Esophagus squamous epithelium (tissue), 5 donors: Measurements from ENCODE around the gene SKAP1. TPM values are rescaled to one million over a fixed set of nuclear protein-coding genes. Genes with fewer than 3 reads are reported as not detected.

Experiments used
- DNase-seq: peaks from one replicate; lab custom pipeline; 2025; lab: John Stamatoyannopoulos, UW
- H3K27ac ChIP-seq, 4 donors: fragments of 200-600 bp; sonication (generic); one replicate each; pipeline ENCODE4 v1.5.1; 2016 to 2019; ENCODE audit warnings: mild to moderate bottlenecking in 1 of 4
- H3K27me3 ChIP-seq, 4 donors: fragments of 200-600 bp; sonication (generic); 1 replicate in 3 of 4; 2 replicates in 1 of 4; pipeline versions ENCODE4 v1.5.1 to v1.6.0; 2017 to 2021; ENCODE audit warnings: antibody characterized with exemption in 1 of 4
- H3K36me3 ChIP-seq, 3 donors: fragments of 200-600 bp; sonication (generic); one replicate each; pipeline ENCODE4 v1.5.1; 2016 to 2019
- H3K4me1 ChIP-seq, 3 donors: fragments of 200-600 bp; sonication (generic); one replicate each; pipeline ENCODE4 v1.5.1; 2017 to 2019
- H3K4me3 ChIP-seq, 4 donors: fragments of 200-600 bp; sonication (generic); 1 replicate in 3 of 4; 2 replicates in 1 of 4; pipeline ENCODE4 v1.5.1; 2016 to 2019; ENCODE audit warnings: mild to moderate bottlenecking in 2 of 4, moderate library complexity in 1 of 4
- H3K9me3 ChIP-seq, 3 donors: fragments of 200-600 bp; sonication (generic); one replicate each; pipeline ENCODE4 v1.5.1; 2016 to 2019
- POLR2A ChIP-seq, 4 donors: fragments of 450-650 bp; IDR thresholded peaks; one replicate each; pipeline ENCODE4 v1.6.1; 2017; ENCODE audit warnings: antibody characterized with exemption in 4 of 4, mild to moderate bottlenecking in 4 of 4, moderate library complexity in 3 of 4
- WGBS, 2 donors: methylation state at CpG; one replicate each; pipeline ENCODE4 v1.1.5; 2018; 5-methylcytosine and 5-hydroxymethylcytosine counted together
- intact Hi-C: fragments of 100-400 bp; cut with DNase I; formaldehyde crosslinking; loops from one replicate; pipeline ENCODE4 v1.15.0; 2022
- total RNA-seq, 4 donors: library from RNA; depleted of rRNA; stranded (reverse); fragments of >200 nt; gene quantifications; one replicate each; pipeline ENCODE4 v1.1.0, GENCODE V29; 2016
- TF ChIP-seq, protein P1 (sequence below), 6 experiments: fragments of 450-650 bp in 4 of 6; fragments of 200-600 bp in 2 of 6; sonication (generic) in 2 of 6; IDR thresholded peaks; one replicate each; pipeline ENCODE4 v1.5.1; 2016 to 2019; ENCODE audit warnings: antibody characterized with exemption in 6 of 6, mild to moderate bottlenecking in 4 of 6, moderate library complexity in 4 of 6
- donor health status: DM: yes; HTN: yes; CAD: no.

SKAP1 gene
- total RNA-seq, 4 donors from 2014 or later: 0.83 to 5.1 (median 3.4) TPM; not detected in 1

DNA sequence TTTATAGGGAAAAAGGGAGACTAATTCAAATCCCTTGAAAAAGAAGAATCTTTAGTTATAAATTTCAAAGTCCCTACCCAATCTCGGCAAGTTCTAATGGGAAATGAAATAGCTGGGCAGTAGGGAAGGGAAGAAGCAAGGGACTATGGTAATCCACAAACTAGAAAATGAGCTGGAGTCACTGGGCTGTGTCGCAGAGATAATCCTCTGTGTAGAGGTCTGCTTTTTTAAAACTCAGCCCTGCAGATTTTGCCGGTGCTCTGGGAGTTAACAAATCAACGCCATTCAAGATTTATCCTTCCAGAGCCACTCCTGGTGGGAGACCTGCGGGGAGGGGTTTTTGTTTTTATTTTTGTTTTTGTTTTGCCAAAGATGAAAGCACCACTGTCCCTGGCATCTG, 301.6 kb downstream of the SKAP1 start:
- H3K4me3 ChIP-seq: no peak overlapping the region
- H3K27me3 ChIP-seq: no peaks in the 10 kb centered on the region
- peaks cover 0 to 19% (median 3%) of the 10 kb centered on the region in 3 donors for H3K4me1 ChIP-seq
- H3K9me3 ChIP-seq: no peaks in the 10 kb centered on the region
- TF ChIP-seq, protein P1, sequence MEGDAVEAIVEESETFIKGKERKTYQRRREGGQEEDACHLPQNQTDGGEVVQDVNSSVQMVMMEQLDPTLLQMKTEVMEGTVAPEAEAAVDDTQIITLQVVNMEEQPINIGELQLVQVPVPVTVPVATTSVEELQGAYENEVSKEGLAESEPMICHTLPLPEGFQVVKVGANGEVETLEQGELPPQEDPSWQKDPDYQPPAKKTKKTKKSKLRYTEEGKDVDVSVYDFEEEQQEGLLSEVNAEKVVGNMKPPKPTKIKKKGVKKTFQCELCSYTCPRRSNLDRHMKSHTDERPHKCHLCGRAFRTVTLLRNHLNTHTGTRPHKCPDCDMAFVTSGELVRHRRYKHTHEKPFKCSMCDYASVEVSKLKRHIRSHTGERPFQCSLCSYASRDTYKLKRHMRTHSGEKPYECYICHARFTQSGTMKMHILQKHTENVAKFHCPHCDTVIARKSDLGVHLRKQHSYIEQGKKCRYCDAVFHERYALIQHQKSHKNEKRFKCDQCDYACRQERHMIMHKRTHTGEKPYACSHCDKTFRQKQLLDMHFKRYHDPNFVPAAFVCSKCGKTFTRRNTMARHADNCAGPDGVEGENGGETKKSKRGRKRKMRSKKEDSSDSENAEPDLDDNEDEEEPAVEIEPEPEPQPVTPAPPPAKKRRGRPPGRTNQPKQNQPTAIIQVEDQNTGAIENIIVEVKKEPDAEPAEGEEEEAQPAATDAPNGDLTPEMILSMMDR (IDR thresholded peaks at IDR 0.05): no peak
- no peak for TF ChIP-seq POLR2A (IDR thresholded peaks at IDR 0.05)
- 59 to 63% methylated on average over 5 of the region's 5 CpGs for WGBS, 2 donors
- peaks cover 0 to 27% (median 0%) of the 10 kb centered on the region in 3 donors for H3K36me3 ChIP-seq
- intact Hi-C loops: loop anchor here (5.0 kb wide), 1 partner anchor 101 kb away; no protein-coding TSS in a partner anchor
- no peak overlapping the region for H3K27ac ChIP-seq
- DNase-seq: no peak

DNA sequence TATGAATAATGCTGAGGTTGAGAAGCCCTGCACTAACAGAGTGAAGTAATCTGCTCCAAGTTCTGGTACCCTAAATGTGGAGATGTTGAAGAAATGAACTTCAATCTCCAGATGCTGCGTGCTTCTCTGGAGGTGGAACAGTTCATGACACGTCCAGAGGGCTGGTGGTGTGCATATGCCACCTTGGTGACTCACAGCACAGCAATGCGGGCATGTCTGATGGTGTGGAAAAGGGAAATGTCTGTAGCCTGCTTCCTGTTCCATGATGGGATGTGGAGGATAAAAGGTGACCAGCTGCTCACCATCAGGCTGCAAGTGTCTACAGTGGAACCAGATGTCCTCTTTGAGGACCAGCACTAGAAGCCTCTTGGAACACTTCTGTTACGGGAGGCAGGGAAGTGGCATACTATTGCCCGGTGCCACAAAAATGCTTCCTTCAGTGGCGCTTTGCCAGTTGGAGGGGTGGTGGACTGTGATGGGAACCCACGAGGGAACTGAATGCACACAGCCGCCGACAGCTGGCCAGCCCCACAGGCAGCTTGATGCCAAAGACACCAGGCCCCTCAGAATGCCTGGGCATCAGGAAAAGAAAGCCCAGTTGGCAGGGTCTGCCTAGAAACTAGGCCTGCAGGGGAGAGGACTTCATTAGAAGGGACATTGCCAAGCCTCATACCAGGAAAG, 302.5 kb downstream of the SKAP1 start:
- intact Hi-C loops: loop anchor here (5.0 kb wide), 1 partner anchor 100 kb away; no protein-coding TSS in a partner anchor
- Histone ChIP-seq H3K4me3 (no peak overlapping the region), H3K27me3 (no peaks in the 10 kb centered on the region), H3K27ac (peak overlapping the region in 3 of 4 donors; percentile 17 to 25 (median 19)), H3K36me3 (peaks cover 0 to 36% (median 0%) of the 10 kb centered on the region in 3 donors), H3K9me3 (no peaks in the 10 kb centered on the region), H3K4me1 (peaks cover 0 to 19% (median 3%) of the 10 kb centered on the region in 3 donors)
- DNase-seq: no peak
- WGBS, 2 donors: 22 to 48% methylated on average over 3 to 7 of the region's 9 CpGs
- TF ChIP-seq POLR2A (IDR thresholded peaks at IDR 0.05): no peak
- TF ChIP-seq, protein P1 (IDR thresholded peaks at IDR 0.05): no peak

DNA sequence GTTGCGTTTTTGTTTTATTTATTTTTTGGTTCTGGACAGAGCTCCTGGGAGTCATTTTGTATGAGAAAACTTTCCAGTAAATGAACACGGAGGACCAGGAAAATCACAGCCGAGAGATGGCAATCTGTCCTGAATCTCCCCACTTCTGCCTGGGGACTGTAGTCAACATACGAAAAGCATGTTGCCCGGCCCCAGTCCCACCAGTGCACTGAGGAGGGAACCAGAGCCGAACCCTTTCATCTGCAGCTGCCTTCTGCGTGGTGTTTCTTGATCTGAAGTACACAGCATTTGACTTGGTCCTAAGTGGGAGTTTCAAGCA, 303.5 kb downstream of the SKAP1 start:
- WGBS, 2 donors: 67 to 93% methylated on average over 6 to 7 of the region's 7 CpGs
- no peak for DNase-seq
- intact Hi-C loops: loop anchor here (5.0 kb wide), 1 partner anchor 99 kb away; no protein-coding TSS in a partner anchor
- Histone ChIP-seq H3K27me3 (no peaks in the 10 kb centered on the region), H3K4me3 (no peak overlapping the region), H3K27ac (no peak overlapping the region), H3K4me1 (peaks cover 0 to 19% (median 3%) of the 10 kb centered on the region in 3 donors), H3K9me3 (no peaks in the 10 kb centered on the region), H3K36me3 (peaks cover 8 to 46% (median 10%) of the 10 kb centered on the region in 3 donors)
- TF ChIP-seq, protein P1 (IDR thresholded peaks at IDR 0.05): no peak
- TF ChIP-seq POLR2A (IDR thresholded peaks at IDR 0.05): no peak

DNA sequence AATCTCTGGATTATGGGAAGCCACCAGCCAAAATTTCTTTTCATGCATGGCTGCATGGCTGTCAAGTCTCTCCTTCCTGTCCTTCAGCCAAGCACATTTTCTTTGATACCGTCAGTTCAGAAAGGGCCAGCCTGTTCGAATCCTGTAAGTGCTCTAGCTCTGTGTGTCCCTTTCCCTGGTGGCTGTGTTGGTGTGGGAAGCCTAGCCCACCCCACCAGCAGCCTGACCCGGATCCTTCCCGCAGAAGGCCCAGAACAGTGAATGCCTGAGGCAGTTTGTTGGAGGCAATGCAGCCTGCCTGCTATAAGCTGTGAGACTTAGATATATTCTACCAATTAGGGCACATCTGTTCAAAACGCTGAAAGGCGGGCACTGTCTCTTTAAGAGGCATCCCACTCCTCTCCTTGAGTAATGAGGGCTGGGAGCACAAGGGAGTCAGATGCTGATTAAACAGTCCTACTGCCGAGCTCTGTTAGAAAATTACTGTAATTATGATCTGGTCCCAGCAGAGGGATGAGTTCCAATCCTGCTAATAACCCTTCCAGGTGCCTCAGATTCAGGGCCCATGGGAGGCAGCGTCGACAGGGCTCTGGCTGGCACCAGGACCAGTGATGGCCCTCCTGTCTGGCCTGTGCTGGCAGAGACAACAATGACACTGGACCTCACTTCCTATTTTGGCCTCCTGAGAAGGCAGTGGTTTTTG, 304.0 kb downstream of the SKAP1 start:
- intact Hi-C loops: loop anchor here (5.0 kb wide), 1 partner anchor 99 kb away; no protein-coding TSS in a partner anchor

More for the DNA sequence above, 304.0 kb downstream of the SKAP1 start:
- no peaks in the 10 kb centered on the region for H3K9me3 ChIP-seq
- no peak for DNase-seq
- TF ChIP-seq POLR2A (IDR thresholded peaks at IDR 0.05): no peak
- TF ChIP-seq, protein P1 (IDR thresholded peaks at IDR 0.05): no peak
- H3K27ac ChIP-seq: no peak overlapping the region
- 53 to 73% methylated on average over 4 to 9 of the region's 9 CpGs for WGBS, 2 donors
- H3K4me3 ChIP-seq: no peak overlapping the region
- peaks cover 13 to 51% (median 15%) of the 10 kb centered on the region in 3 donors for H3K36me3 ChIP-seq
- H3K27me3 ChIP-seq: no peaks in the 10 kb centered on the region
- peaks cover 0 to 17% (median 3%) of the 10 kb centered on the region in 3 donors for H3K4me1 ChIP-seq
